Measurements from ENCODE around the gene ITPK1.

GRCh38 chr14:93004699-93005082 is 111.0 kb downstream of the ITPK1 start:
- TF ChIP-seq CTCF (IDR thresholded peaks at IDR 0.05; ENCODE audit: extremely low read depth in 1 of 2, insufficient read depth in 1 of 2, low read depth in 1 of 2, low read length in 2 of 2) (no peak), POLR2A (IDR thresholded peaks at IDR 0.05; ENCODE audit: low read depth, low read length) (no peak), MAX (IDR thresholded peaks at IDR 0.05; ENCODE audit: insufficient read depth, insufficient read length) (no peak), EZH2 (IDR thresholded peaks at IDR 0.05; ENCODE audit: borderline replicate concordance, low read depth, low read length, severe bottlenecking) (no peak), GATA2 (IDR thresholded peaks at IDR 0.05; ENCODE audit: insufficient read depth, insufficient read length, low read depth, low read length) (no peak), JUN (IDR thresholded peaks at IDR 0.05; ENCODE audit: borderline replicate concordance, insufficient read depth, insufficient read length, low read depth) (no peak), MYC (IDR thresholded peaks at IDR 0.05; ENCODE audit: low read depth, low read length) (no peak), POLR2AphosphoS5 (IDR thresholded peaks at IDR 0.05; ENCODE audit: insufficient read depth, low read depth, low read length) (no peak), FOS (IDR thresholded peaks at IDR 0.05; ENCODE audit: borderline replicate concordance, insufficient read depth, low read length) (no peak)
